Stimulated activated CD8-positive, alpha-beta memory T cell treated with anti-CD3 and anti-CD28 coated beads, Interleukin-4, amount 100 ng/mL, for 1 hour (primary cell): ENCODE data around the gene MLXIP.
"Not testable (repeated sequence)": the region's sequence is repeated elsewhere in the genome, so short reads cannot be mapped to it uniquely, and the experiment has no call there.

Experiments
- DNase-seq, 2 donors: peaks; one replicate each; pipeline ENCODE4 v3.0.0-alpha.2; 2020; ENCODE audit warnings: low read depth in 2 of 2, low spot score in 1 of 2

MLXIP gene, protein sequence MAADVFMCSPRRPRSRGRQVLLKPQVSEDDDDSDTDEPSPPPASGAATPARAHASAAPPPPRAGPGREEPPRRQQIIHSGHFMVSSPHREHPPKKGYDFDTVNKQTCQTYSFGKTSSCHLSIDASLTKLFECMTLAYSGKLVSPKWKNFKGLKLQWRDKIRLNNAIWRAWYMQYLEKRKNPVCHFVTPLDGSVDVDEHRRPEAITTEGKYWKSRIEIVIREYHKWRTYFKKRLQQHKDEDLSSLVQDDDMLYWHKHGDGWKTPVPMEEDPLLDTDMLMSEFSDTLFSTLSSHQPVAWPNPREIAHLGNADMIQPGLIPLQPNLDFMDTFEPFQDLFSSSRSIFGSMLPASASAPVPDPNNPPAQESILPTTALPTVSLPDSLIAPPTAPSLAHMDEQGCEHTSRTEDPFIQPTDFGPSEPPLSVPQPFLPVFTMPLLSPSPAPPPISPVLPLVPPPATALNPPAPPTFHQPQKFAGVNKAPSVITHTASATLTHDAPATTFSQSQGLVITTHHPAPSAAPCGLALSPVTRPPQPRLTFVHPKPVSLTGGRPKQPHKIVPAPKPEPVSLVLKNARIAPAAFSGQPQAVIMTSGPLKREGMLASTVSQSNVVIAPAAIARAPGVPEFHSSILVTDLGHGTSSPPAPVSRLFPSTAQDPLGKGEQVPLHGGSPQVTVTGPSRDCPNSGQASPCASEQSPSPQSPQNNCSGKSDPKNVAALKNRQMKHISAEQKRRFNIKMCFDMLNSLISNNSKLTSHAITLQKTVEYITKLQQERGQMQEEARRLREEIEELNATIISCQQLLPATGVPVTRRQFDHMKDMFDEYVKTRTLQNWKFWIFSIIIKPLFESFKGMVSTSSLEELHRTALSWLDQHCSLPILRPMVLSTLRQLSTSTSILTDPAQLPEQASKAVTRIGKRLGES

DNA sequence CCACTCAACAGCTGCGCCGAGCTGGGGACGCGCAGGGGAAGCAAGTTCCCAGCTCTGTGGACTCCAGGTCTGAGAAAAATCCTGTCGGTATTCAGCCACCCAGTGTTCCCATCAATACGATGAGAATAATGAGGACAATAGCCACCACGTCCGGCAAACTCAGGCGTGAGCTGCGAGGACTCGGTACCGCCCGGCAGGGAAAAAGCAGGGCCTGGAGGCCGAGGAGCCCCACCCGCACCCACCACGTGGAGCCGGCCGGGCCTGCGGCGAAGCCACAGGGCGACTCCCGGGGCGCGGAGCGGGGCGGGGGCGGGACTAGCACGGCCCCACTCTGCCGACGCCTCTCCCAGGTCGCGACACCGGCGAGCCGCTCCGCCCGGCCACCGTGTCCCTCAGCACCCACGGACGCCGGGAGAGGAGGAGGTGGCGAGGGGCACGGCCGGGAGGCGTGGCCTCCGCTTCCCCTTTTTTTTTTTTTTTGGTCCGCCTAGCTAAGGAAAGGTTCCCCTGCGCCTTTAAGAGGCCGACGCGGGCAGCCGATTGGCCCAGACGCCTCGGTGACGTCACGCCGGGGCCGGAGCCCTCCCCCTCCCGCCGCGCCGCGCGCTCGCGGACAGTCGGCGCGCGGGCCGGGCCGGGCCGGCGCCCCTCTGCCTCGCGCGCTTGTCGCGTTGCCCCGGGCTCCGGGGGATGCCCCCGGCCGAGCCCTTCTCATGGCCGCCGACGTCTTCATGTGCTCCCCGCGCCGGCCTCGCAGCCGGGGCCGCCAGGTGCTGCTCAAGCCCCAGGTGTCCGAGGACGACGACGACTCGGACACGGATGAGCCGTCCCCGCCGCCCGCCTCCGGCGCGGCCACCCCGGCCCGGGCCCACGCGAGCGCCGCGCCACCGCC is at the start of gene MLXIP:
Gene MLXIP, plus strand, starts transcription at position 616 of the 892 bp plus-strand sequence. Its CDS starts 98 bp downstream, at position 714.
- peak; percentile 78 to 83 for DNase-seq

DNA sequence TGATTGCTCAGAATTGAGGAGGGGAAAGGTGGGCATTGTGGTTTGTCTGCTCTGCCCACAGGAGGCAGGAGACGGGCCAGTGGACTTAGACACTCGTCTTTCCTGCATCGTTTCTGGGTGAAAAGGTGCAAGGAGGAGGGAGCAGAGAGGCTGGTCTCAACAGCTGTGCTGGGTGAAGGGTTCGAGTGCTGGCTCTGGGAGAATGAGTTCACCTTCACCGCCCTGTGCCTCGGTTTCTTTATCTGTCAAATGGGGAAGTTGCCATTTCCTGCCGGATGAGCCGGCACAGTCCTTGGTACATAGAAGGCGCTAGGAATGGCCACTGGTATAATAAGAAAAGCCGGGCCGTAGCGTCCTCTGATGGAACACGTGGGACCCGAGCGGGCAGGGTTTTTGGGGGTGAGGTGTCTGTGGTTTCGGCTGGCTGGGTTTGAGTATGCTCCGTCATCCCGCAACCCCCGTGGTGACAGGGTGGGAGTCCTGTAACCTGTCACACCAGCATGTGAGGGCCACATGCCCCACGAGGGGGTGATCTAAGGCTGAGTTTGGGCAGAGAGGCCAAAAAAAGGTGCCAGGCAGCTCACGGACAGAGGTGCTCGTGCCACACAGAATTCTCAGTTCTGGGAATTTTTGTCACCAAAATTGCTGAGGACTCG is 49.5 kb upstream of the MLXIP start:
- DNase-seq: no peak

DNA sequence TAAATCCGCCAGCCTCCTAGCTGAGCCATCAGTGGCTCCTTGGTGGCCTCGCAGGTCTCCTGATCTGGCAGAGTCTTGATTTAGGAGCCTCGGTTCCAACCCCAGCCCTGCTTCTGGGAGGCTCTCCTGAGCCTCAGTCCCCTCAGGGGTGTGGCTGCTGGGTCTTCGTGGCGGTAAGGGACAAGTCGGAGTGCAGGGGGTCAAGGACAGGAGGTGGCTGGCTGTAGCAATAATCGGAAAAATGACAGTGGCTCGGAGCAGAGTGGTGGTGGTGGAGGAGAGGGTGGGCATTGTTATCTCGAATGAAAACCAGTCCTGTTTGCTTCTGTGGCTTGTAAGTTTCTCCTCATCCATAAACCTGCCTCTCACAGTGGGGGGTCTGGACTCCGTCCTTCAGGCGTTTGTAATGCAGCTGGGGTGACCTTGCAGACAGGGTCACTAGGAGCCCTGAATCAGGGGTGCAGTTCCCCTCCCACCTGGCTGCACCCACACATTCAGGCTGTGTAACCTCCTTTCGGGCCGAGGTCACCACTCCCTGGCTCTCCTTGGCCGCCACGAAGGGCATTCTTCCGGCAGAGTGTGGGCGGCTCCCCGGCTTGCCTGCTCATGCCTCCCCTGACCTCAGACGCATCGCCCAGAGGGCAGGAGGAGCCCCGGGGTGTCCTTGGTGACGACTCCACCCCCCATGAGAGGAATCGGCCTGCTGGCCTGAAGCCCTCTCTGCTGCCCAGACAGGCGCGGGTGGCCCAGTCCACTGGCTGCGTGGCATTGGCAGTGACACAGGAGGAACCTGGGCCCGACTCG is 48.7 kb upstream of the MLXIP start:
- DNase-seq: no peak

DNA sequence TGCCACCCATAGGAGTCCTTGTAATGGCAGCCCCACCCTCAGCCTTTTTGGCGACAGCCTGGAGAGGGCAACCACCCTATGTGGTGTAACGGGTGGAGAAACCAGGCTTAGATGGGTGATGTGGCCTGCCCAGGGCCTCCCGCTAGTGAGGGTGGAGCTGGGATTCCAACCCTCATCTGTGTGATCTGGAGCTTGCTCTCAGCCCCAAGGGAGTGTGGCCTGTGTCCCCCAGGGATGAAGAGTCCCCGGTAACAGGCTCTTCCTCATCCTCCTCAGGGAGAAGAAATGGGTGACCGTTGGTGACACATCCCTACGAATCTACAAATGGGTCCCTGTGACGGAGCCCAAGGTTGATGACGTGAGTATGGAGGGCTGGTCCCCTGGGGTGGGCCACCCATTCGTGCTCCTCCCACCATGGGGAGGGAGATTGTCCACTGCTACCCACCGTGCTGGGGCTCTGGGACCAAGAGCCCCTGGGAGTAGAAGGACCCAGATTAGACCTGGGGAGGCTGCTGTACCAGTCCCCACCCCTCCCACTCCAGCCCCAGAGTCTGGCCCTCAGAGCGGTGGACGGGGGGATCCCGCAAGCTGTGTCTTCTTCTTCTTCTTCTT is 48.0 kb upstream of the MLXIP start:
- DNase-seq: no peak

DNA sequence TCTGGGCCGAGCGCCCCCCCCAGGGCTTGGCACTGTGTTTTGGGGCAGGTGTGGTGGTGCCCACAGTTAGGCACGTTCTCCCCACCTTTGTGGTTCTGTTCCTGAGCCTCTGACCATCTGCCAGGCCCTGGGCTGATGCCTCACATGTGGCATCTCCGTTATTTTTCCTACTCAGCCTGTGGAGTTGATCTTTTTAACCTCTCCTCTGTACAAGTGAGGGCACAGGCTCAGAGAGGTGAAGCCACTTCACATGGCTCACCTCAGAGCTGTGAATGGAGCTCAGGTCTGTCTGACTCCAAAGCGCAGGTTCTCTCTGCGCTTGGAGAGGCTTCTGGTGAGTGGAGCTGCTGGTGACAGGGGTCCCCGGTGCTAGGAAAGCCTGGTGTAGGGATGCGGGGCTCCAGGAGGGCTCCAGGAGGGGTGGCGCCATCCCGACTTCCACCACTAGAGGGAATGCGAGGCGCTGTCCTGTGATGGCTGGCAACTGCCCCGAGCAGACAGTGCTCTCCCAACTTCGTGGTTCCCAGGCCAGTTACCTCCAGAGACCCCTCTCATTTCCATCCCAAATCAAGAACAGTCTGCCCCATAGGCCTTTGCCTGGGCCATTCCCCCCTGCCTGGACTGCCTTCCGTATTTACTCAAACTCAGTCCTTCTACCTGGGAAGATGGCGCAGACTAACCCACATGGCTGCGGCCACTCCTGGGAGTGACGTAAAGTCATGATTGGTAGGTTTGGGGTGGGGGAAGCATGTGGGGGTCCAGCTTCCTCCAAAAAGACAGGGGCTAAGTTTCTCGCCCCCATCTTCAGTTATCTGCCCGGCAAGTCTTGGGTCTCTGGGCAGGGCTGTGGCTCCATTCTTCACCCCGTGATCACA is 47.0 kb upstream of the MLXIP start:
- peak in 1 of 2 donors; percentile 21 for DNase-seq

DNA sequence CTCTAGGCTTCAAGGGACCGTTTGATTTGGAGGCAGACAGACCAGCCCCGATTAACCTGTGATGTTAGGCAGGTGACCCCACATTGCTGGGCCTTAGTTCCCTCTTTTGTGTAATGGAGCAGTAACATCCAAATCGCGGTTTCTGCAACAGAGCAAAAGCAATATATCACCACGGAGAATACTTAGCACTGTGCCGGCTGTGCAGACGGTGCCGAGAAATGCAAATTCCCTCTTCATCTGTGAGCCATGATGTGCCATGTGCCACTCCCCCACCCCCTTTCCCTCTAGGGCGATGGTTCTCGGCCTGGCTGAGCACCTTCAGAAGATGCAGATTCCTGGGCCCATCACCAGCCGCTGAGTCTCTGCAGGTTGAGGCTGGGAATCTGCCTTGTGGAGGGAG is 46.0 kb upstream of the MLXIP start:
- no peak for DNase-seq

DNA sequence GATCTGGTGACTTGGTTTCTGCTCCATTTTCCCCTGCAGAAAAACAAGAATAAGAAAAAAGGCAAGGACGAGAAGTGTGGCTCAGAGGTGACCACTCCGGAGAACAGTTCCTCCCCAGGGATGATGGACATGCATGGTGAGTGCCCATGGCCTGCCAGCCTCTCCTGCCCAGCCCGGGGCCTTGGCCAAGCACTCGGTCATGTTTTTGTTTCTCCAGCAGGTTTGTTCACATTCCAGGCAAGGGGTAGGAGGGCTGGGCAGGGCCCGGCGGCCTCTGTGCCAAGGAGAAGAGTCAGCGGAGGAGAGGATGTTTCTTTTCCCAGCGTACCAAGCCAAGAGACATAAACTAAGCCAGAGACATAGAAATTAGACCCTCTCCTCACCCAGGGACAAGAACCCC is 43.3 kb upstream of the MLXIP start:
- no peak for DNase-seq

DNA sequence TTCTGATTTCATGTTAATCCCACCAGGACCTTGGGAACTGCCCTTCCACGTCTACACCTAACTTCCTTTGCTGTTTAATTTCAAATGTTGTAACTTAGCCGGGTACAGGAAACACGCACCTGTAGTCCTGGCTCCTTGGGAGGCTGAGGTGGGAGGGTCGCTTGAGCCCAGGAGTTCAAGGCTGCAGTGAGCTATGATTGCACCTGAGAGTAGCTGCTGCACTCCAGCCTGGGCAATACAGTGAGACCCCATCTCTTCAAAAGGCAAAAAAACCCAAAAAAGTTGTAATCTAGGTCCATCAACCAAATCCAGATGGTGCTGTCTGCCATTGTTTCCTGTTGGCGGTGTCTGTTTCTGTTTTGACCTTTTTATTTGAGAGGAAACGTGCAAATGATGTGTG is 42.4 kb upstream of the MLXIP start:
- DNase-seq: no peak

DNA sequence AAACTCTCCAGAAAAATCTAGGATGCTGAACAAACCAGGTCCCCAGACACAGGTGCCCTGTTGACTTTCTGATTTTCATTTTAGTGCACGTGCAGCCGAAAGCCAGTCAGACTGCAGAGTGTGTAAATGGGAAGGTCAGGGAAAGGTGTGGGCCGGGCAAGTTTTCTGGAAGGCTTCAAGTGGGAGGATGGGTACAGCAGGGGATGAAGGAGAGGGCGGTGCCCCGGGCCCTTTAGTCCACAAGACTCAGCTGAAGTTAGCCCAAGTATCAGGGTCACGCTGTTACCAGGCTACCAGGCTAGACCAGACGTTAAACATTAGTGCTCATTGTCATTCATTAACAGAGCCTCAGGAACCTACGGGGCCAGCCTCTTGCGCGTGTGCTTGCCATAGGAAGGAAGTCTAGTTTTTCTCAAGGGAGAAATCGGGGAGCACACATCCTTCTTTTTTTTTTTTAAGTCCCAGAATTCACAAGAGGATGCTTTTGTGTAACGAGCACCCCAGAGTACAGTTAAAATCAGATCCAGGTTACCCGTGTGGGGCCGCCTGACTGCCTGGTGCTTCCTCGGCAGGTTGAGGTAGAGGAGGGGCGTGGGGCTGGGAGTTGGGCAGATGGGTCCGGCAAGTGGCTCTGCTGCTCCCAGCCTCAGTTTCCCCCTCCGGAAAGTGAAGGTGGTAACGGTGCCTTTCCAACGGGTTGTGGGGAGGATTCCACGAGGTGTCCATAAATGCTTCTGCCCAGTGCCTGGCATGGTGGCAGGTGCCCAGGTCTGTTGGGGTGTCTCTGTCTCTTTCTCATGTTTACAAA is 37.8 kb upstream of the MLXIP start:
- no peak for DNase-seq

DNA sequence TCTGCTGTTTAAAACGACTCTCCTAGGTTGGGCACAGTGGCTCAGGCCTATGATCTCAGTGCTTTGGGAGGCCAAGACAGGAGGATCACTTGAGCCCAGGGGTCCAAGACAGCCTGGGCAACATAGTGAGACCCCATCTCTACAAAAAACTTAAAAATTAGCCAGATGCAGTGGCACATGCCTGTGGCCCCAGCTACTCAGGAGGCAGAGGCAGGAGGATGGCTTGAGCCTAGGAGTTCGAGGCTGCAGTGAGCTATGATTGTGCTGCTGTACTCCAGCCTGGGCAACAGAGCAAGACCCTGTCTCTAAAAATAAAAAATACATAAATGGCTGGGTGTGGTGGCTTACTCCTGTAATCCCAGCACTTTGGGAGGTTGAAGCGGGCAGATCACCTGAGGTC is 37.1 kb upstream of the MLXIP start:
- DNase-seq: not testable (repeated sequence)

DNA sequence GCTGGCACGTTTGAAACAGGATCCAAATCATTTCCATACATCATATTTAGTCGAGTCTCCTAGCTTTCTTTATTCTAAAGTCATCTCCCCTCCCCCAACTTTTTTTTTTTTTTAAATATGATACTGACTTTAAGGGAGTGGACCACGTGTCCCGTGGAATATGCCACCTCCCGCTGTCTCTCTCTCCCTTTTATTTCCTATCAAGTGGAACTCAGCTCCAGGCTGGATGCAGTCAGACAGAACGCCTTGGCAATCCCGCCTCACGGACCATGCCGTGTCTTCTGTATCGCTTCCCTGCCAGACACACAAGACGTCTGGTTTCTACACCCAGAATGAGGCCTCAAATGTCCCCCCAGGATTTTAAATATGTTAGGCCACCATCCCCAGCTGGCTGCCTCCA is 35.6 kb upstream of the MLXIP start:
- no peak for DNase-seq

DNA sequence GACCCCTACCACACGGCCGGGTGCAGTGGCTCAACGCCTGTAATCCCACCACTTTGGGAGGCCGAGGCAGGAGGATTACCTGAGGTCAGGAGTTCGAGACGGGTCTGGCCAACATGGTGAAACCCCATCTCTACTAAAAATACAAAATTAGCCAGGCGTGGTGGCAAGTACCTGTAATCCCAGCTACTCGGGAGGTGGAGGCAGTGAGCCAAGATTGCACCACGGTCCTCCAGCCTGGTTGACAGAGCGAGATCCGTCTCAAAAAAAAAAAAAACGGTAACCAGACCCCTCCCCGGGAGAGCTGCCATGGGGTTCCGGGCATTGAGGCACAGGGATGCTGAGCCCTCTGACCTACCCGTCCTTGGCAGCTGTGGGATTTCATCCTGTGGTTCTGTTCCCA is 35.1 kb upstream of the MLXIP start:
- no peak for DNase-seq

DNA sequence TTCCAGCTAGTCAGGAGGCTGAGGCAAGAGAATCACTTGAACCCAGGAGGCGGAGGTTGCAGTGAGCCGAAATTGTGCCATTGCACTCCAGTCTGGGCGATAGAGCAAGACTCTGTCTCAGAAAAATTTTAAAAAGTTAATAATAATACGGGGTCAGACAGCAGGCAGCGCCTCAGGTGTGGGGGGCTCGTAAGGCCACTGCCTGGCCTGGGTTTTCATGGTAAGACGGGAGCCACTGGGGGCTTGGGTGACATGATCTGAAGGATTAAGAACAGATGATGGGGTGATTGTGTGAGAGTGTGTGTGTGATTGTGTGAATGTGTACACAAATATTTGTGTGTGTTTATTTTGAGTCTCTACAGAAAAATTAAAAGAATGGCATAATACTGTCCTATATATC is 33.3 kb upstream of the MLXIP start:
- no peak for DNase-seq

DNA sequence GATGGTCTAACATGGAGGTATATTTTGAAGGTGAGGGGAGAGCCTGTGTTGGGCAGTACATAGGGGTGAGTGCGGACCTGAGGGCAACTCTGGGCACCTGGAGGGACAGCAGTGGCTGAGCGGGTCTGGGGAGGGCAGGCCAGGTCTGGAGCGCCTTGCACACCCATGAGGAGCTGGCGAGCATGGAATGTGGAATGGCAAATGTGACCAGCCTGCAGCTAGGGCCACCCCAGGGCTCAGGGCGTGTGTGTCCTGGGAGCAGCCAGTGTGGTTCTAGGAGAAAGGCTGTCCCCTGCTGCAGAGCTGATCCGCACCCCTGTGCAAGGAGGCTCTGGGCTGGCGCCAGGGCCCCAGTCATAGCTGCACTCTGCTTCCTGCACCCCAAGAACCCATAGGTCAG is 32.4 kb upstream of the MLXIP start:
- DNase-seq: no peak

DNA sequence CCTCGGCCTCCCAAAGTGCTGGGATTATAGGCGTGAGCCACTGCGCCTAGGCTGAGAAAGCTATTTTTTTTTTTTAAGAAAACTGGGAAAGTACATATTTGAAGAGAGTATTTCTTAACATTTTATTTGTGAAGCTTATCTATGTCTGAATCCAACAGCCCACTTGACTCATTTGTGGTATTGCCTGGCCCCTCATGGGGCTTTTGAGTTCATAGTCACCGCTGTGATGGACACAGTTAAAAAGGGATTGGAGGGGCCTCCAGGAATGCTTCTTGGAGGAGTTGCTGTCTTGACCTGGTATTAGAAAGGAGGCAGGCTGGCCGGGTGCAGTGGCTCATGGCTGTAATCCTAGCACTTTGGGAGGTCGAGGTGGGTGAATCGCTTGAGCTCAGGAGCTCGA is 30.4 kb upstream of the MLXIP start:
- DNase-seq: no peak

DNA sequence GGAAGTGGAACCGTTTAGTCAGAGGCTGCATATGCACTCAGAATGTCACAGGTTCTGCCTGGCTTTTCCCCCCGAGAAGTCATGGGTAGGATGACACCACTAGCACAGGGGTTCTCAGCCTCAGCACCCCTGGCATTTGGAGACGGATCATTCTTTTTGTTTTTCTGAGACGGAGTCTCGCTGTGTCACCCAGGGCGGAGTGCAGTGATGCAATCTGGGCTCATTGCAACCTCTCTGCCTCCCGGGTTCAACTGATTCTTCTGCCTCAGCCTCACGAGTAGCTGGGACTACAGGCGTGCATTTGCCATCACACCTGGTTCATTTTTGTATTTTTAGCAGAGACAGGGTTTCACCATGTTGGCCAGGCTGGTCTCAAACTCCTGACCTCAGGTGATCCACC is 28.7 kb upstream of the MLXIP start:
- no peak for DNase-seq

DNA sequence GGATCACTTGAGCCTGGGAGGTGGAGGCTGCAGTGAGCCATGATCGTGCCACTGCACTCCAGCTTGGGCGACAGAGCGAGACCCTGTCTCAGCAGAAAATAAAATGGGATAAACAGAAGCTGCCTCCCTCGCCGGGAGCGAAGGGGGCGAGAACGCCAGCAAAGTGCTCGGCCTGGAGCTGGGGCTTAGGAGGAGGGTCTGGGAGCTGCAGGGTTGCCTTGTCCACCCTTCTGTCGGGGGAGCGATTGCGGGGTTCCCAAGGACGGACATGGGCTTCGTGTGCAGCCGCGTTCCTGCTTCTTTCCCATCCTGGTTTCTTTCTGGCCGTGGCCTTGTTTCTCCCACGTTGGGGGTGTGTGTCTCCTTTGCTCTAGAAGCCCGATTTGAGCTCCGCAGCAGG is 27.9 kb upstream of the MLXIP start:
- DNase-seq: no peak
